IPS DF 6.9 (cell line): Measurements from ENCODE around the gene ZNF184.

Source experiments
- DNase-seq: peaks from one replicate; pipeline ENCODE4 v3.0.0-alpha.2; 2013; ENCODE audit warnings: low read depth, low spot score
- H3K27ac ChIP-seq: one replicate; pipeline ENCODE4 v1.5.1; 2013; ENCODE audit warnings: low read length, control low read depth
- H3K27me3 ChIP-seq: 2 replicates; pipeline ENCODE4 v1.6.1; 2013; ENCODE audit warnings: mild to moderate bottlenecking, low read length; ENCODE audit not compliant: control insufficient read depth, insufficient read depth
- H3K36me3 ChIP-seq: 2 replicates; pipeline ENCODE4 v1.6.1; 2013; ENCODE audit warnings: low read length; ENCODE audit not compliant: control insufficient read depth, insufficient read depth
- H3K4me1 ChIP-seq: 2 replicates; pipeline ENCODE4 v1.6.1; 2013; ENCODE audit warnings: low read length; ENCODE audit not compliant: control insufficient read depth, insufficient read depth
- H3K4me3 ChIP-seq: 2 replicates; pipeline ENCODE4 v1.5.1; 2013; ENCODE audit warnings: mild to moderate bottlenecking, low read length
- H3K9me3 ChIP-seq: 2 replicates; pipeline ENCODE4 v1.6.1; 2013; ENCODE audit warnings: low read length, inconsistent platforms; ENCODE audit not compliant: control insufficient read depth, insufficient read depth
- WGBS: extraction: QIAGEN DNeasy Blood & Tissue Kit; methylation state at CpG from one replicate; pipeline ENCODE4 v1.1.7; 2013; ENCODE audit warnings: mixed read lengths, missing lambda C conversion rate; ENCODE audit not compliant: insufficient read length, insufficient coverage; 5-methylcytosine and 5-hydroxymethylcytosine counted together

The ZNF184 gene

GRCh38 chr6:27422651-27423332 is 50.1 kb downstream of the ZNF184 start:
- no peaks in the 10 kb centered on the region for H3K36me3 ChIP-seq
- peak; percentile 29 for DNase-seq
- no peaks in the 10 kb centered on the region for H3K9me3 ChIP-seq
- no peaks in the 10 kb centered on the region for H3K4me1 ChIP-seq
- no peak overlapping the region for H3K27ac ChIP-seq
- H3K4me3 ChIP-seq, result no peak overlapping the region
- H3K27me3 ChIP-seq, result no peaks in the 10 kb centered on the region
- WGBS, result no CpG with 5 or more reads among the region's 32 CpGs

DNA sequence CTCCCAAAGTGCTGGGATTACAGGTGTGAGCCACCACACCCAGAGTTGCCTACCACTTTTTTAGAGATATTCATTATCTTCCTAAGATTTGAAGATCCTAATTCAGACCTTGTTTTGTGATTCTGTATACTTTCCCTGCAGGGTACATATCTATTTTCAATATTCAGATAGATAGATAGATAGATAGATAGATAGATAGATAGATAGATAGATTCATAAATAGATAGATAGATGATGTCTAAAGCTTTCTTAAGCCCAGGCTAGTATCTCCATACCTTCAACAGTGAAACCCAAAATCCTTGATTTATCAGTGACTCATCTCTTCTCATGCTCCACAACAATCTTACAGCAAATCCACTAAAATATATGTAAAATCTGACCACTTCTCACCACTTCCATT is 53.5 kb downstream of the ZNF184 start:
- H3K4me1 ChIP-seq, result no peaks in the 10 kb centered on the region
- no peaks in the 10 kb centered on the region for H3K36me3 ChIP-seq
- H3K4me3 ChIP-seq, result no peak overlapping the region
- H3K27ac ChIP-seq, result no peak overlapping the region
- no peaks in the 10 kb centered on the region for H3K9me3 ChIP-seq
- no peaks in the 10 kb centered on the region for H3K27me3 ChIP-seq
- DNase-seq, result no peak

DNA sequence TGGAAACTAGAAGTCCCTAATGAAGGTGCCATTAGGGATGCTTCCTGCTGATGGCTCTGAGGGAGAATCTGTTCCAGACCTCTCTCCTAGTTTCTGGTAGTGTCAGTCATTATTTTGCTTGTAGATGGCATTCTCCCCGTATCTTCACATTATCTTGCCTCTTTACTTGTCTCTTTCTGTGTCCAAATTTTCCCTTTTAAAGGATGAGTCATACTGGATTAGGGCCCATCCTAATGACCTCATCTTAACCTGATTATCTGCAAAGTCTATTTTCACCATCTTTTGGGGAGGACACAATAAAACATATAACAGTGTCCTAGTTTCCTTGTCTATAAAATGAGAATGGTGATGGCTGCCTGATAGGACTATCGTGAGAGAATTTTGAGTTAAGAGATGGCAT is 57.0 kb downstream of the ZNF184 start:
- Histone ChIP-seq H3K36me3 (no peaks in the 10 kb centered on the region), H3K27me3 (no peaks in the 10 kb centered on the region), H3K4me1 (no peaks in the 10 kb centered on the region), H3K4me3 (no peak overlapping the region), H3K9me3 (no peaks in the 10 kb centered on the region), H3K27ac (no peak overlapping the region)
- WGBS, result no CpG with 5 or more reads among the region's 2 CpGs
- DNase-seq, result no peak

DNA sequence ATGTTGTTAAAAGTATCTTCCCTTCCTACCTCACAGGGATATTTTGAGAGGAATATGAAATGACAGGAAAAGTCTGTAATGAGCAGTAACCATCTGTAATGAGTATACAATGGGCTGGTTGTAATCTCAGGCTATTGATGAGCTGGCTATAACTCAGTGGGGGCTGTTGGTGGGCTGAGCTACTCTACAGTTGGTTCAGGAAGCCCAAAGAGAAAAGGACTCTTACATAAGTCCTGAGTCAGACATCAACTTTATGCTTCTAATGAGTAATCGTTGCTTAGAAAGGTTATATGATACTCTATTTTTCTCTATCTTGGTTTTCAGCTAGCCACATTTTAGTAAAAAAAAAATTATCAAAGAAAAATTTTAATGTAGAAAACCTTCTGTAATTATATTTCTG is 57.9 kb downstream of the ZNF184 start:
- Histone ChIP-seq H3K9me3 (no peaks in the 10 kb centered on the region), H3K4me3 (no peak overlapping the region), H3K27me3 (no peaks in the 10 kb centered on the region), H3K4me1 (no peaks in the 10 kb centered on the region), H3K27ac (no peak overlapping the region), H3K36me3 (no peaks in the 10 kb centered on the region)
- no peak for DNase-seq
- no CpG with 5 or more reads among the region's 1 CpG for WGBS

DNA sequence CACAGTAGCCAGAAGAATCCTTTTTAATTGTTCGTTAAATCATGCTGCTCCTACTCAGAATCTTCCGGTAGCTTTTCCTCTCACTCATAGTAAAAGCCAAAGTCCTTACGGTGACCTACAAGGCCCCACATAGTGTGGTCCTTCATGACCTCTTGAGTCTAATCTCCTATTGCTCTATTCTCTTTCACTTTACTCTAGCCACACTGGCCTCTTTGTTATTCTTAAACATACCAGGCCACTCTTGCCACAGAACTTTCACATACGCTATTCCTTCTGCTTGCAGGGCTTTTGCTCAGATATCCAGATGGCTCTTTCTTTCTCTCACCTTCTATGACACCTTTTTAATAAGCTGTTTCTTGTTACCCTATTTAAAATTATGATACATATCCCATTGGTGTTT is 58.6 kb downstream of the ZNF184 start:
- no CpG with 5 or more reads among the region's 4 CpGs for WGBS
- H3K27me3 ChIP-seq, result no peaks in the 10 kb centered on the region
- H3K4me1 ChIP-seq, result no peaks in the 10 kb centered on the region
- H3K9me3 ChIP-seq, result no peaks in the 10 kb centered on the region
- no peak for DNase-seq
- no peaks in the 10 kb centered on the region for H3K36me3 ChIP-seq
- no peak overlapping the region for H3K27ac ChIP-seq
- no peak overlapping the region for H3K4me3 ChIP-seq

DNA sequence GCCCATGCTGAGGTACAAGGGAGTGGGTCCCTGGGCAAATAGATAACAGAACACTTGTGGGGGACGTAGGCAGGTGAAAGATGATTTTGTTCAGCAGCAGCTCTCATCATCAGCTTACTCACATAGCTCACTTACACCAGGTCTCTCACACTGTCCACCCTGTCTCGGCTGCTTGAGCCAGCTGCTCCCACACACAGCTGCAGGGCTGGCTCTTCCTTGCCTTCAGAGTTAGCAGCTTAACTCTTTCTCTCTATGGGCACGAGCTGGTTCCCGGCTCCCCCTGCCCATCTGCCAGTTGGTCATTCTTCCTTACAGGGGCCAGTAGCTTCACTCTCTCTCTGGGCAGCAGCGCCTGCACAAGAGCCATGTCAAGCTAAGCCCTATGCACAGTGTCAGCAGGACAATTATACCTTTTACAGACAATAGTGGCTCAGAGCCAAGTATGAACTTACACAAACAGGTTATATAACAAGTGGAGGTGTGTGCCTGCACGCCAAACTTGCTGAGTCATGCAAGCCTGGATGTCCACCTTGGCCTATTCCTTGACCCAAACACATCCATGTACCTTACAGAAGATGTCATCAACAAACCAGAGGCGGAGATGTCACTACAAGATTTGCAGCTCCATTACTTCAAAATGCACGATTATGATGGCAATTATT is 65.6 kb downstream of the ZNF184 start:
- H3K4me1 ChIP-seq, result no peaks in the 10 kb centered on the region
- H3K9me3 ChIP-seq, result no peaks in the 10 kb centered on the region

DNA sequence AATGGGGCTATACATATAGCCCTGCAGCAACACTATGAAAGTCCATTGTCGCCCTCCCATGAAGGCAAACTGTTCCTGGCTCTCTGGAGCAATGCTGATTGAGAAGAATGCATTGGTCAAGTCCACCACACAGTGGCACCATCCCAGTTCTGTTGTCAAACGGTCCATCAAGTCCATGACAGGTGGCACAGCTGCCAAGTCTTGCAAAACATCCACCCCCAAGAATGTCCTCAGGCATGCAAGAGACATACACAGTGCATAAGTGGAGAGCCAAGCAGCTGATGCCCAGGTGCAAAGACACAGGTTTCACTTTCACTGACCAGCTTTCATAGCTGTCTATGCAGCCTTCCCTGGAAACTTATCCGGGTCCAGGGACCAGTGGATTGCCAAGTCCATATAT is 66.8 kb downstream of the ZNF184 start:
- H3K9me3 ChIP-seq, result peaks cover under 1% of the 10 kb centered on the region
- no peak for DNase-seq
- peaks cover 3% of the 10 kb centered on the region; the same call in 1 of the 2 replicates for H3K36me3 ChIP-seq
- no peaks in the 10 kb centered on the region for H3K27me3 ChIP-seq
- no peaks in the 10 kb centered on the region for H3K4me1 ChIP-seq
- no CpG with 5 or more reads among the region's 3 CpGs for WGBS
- no peak overlapping the region for H3K4me3 ChIP-seq
- no peak overlapping the region for H3K27ac ChIP-seq

More for the DNA sequence above, 65.6 kb downstream of the ZNF184 start:
- Histone ChIP-seq H3K4me3 (no peak overlapping the region), H3K36me3 (peaks cover 3% of the 10 kb centered on the region; the same call in 1 of the 2 replicates), H3K27ac (no peak overlapping the region), H3K27me3 (no peaks in the 10 kb centered on the region)
- no CpG with 5 or more reads among the region's 8 CpGs for WGBS
- no peak for DNase-seq

DNA sequence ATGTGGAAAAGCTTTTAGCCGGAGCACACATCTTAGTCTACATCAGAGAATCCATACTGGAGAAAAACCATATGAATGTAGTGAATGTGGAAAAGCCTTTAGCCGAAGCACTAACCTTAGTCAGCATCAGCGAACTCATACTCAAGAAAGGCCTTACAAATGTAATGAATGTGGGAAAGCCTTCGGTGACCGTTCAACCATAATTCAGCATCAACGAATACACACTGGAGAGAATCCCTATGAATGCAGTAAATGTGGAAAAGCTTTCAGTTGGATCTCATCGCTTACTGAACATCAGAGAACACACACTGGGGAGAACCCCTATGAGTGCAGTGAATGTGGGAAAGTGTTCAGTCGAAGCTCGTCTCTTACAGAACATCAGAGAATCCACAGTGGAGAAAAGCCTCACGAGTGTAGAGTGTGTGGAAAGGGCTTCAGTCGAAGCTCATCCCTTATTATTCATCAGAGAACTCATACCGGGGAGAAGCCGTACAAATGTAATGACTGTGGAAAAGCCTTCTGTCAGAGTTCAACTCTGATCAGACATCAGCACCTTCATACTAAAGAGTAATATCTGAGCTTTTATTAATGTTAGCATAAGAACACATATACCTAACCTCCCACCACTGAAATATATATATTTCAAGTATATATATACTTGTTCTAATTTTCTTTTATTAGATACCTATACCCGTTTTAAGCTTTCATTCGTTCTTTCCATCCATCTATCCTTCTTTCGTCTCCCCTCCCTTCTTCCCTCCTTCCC is 71.8 kb downstream of the ZNF184 start:
- Histone ChIP-seq H3K36me3 (peaks cover 21% of the 10 kb centered on the region; the same call in 1 of the 2 replicates), H3K4me1 (no peaks in the 10 kb centered on the region), H3K4me3 (no peak overlapping the region), H3K9me3 (peaks cover 5% of the 10 kb centered on the region), H3K27me3 (no peaks in the 10 kb centered on the region), H3K27ac (no peak overlapping the region)
- WGBS, result 100% methylated on average over 3 of the region's 16 CpGs
- no peak for DNase-seq
